Muscle of leg (tissue), 11 donors: ENCODE results near the gene DNAI7. TPM values are rescaled to one million over a fixed set of nuclear protein-coding genes. Genes with fewer than 3 reads are reported as not detected.

Source experiments
- DNase-seq: peaks from one replicate; pipeline ENCODE4 v3.0.0; 2013
- H3K27ac ChIP-seq: one replicate; pipeline ENCODE4 v1.5.1; 2013; ENCODE audit warnings: mild to moderate bottlenecking, low read length, control low read depth
- H3K27me3 ChIP-seq: one replicate; pipeline ENCODE4 v1.6.1; 2013; ENCODE audit warnings: low read length; ENCODE audit not compliant: control insufficient read depth, insufficient read depth
- H3K36me3 ChIP-seq: one replicate; pipeline ENCODE4 v1.6.1; 2013; ENCODE audit warnings: low read length; ENCODE audit not compliant: control insufficient read depth, insufficient read depth
- H3K4me1 ChIP-seq: one replicate; pipeline ENCODE4 v1.6.1; 2013; ENCODE audit warnings: low read length; ENCODE audit not compliant: control insufficient read depth, insufficient read depth
- H3K4me3 ChIP-seq: one replicate; pipeline ENCODE4 v1.5.1; 2013; ENCODE audit warnings: low read length, control low read depth
- H3K9me3 ChIP-seq: replicated peaks from 2 replicates; pipeline ENCODE4 v1.6.1; 2013; ENCODE audit warnings: low read depth, low read length; ENCODE audit not compliant: control insufficient read depth
- WGBS: methylation state at CpG from one replicate; pipeline ENCODE4 v1.1.5; 2013; ENCODE audit warnings: missing lambda C conversion rate; ENCODE audit not compliant: insufficient coverage; 5-methylcytosine and 5-hydroxymethylcytosine counted together
- polyA plus RNA-seq, 8 donors: library from polyadenylated mRNA; unstranded; fragments of 120-200 nt; gene quantifications; one replicate each; pipeline versions ENCODE4 v1.2.1 to v1.2.3, GENCODE V29; 2013; ENCODE audit warnings: inconsistent platforms in 1 of 8, low replicate concordance in 1 of 8; ENCODE audit not compliant: insufficient read length in 8 of 8, insufficient read depth in 1 of 8
- total RNA-seq: library from RNA; stranded (reverse); fragments of 120-200 nt; gene quantifications from one replicate; pipeline ENCODE4 v1.2.4, GENCODE V29; 2013

Gene DNAI7
- total and polyA plus RNA-seq, 9 donors = 0.28 to 0.80 (median 0.40) TPM

GRCh38 chr12:25131270-25131669, 63.7 kb downstream of the DNAI7 start:
- H3K9me3 ChIP-seq = no peaks in the 10 kb centered on the region
- no CpG with 5 or more reads among the region's 2 CpGs for WGBS
- H3K4me3 ChIP-seq = no peak overlapping the region
- H3K4me1 ChIP-seq = no peaks in the 10 kb centered on the region
- H3K27ac ChIP-seq = no peak overlapping the region
- no peak for DNase-seq
- H3K36me3 ChIP-seq = no peaks in the 10 kb centered on the region
- H3K27me3 ChIP-seq = no peaks in the 10 kb centered on the region

- Histone ChIP-seq H3K4me3 (no peak overlapping the region), H3K27me3 (no peaks in the 10 kb centered on the region), H3K4me1 (no peaks in the 10 kb centered on the region), H3K36me3 (no peaks in the 10 kb centered on the region), H3K27ac (no peak overlapping the region), H3K9me3 (no peaks in the 10 kb centered on the region)
- peak; percentile 51 for DNase-seq
Measured at GRCh38 chr12:25130741-25131188, 64.2 kb downstream of the DNAI7 start.

GRCh38 chr12:25126746-25127145, 68.2 kb downstream of the DNAI7 start:
- no peak for DNase-seq
- no peak overlapping the region for H3K4me3 ChIP-seq
- H3K36me3 ChIP-seq = no peaks in the 10 kb centered on the region
- WGBS = 83% methylated on average over 1 of the region's 1 CpG
- H3K27ac ChIP-seq = no peak overlapping the region
- H3K9me3 ChIP-seq = no peaks in the 10 kb centered on the region
- H3K4me1 ChIP-seq = no peaks in the 10 kb centered on the region
- H3K27me3 ChIP-seq = no peaks in the 10 kb centered on the region

- no peak for DNase-seq
- Histone ChIP-seq H3K27me3 (no peaks in the 10 kb centered on the region), H3K4me1 (no peaks in the 10 kb centered on the region), H3K36me3 (no peaks in the 10 kb centered on the region), H3K4me3 (no peak overlapping the region), H3K27ac (no peak overlapping the region), H3K9me3 (no peaks in the 10 kb centered on the region)
Measured at GRCh38 chr12:25126101-25126500, 68.9 kb downstream of the DNAI7 start.

- DNase-seq = no peak
- no peaks in the 10 kb centered on the region for H3K36me3 ChIP-seq
- H3K27ac ChIP-seq = no peak overlapping the region
- H3K9me3 ChIP-seq = no peaks in the 10 kb centered on the region
- H3K4me1 ChIP-seq = no peaks in the 10 kb centered on the region
- no peak overlapping the region for H3K4me3 ChIP-seq
- H3K27me3 ChIP-seq = no peaks in the 10 kb centered on the region
Measured at GRCh38 chr12:25124493-25124892, 70.5 kb downstream of the DNAI7 start.

GRCh38 chr12:25123126-25123525, 71.8 kb downstream of the DNAI7 start:
- H3K4me3 ChIP-seq = no peak overlapping the region
- no peak overlapping the region for H3K27ac ChIP-seq
- DNase-seq = no peak
- H3K36me3 ChIP-seq = no peaks in the 10 kb centered on the region
- H3K4me1 ChIP-seq = no peaks in the 10 kb centered on the region
- H3K27me3 ChIP-seq = no peaks in the 10 kb centered on the region
- no CpG with 5 or more reads among the region's 1 CpG for WGBS
- no peaks in the 10 kb centered on the region for H3K9me3 ChIP-seq

- H3K36me3 ChIP-seq = no peaks in the 10 kb centered on the region
Measured at GRCh38 chr12:25121916-25122315, 73.0 kb downstream of the DNAI7 start.

GRCh38 chr12:25121110-25121509, 73.8 kb downstream of the DNAI7 start:
- no peaks in the 10 kb centered on the region for H3K36me3 ChIP-seq
- no peaks in the 10 kb centered on the region for H3K27me3 ChIP-seq
- no peak for DNase-seq
- no peaks in the 10 kb centered on the region for H3K9me3 ChIP-seq
- no peak overlapping the region for H3K27ac ChIP-seq
- H3K4me1 ChIP-seq = no peaks in the 10 kb centered on the region
- WGBS = 100% methylated on average over 1 of the region's 6 CpGs
- no peak overlapping the region for H3K4me3 ChIP-seq

More at GRCh38 chr12:25121916-25122315, 73.0 kb downstream of the DNAI7 start:
- Histone ChIP-seq H3K4me1 (no peaks in the 10 kb centered on the region), H3K27ac (no peak overlapping the region), H3K27me3 (no peaks in the 10 kb centered on the region), H3K4me3 (no peak overlapping the region), H3K9me3 (no peaks in the 10 kb centered on the region)
- no peak for DNase-seq
- no CpG with 5 or more reads among the region's 3 CpGs for WGBS

- Histone ChIP-seq H3K36me3 (no peaks in the 10 kb centered on the region), H3K4me1 (no peaks in the 10 kb centered on the region), H3K27me3 (no peaks in the 10 kb centered on the region), H3K27ac (no peak overlapping the region), H3K4me3 (no peak overlapping the region), H3K9me3 (no peaks in the 10 kb centered on the region)
- WGBS = no CpG with 5 or more reads among the region's 1 CpG
- DNase-seq = no peak
Measured at GRCh38 chr12:25119020-25119419, 75.9 kb downstream of the DNAI7 start.

GRCh38 chr12:25115677-25116076, 79.3 kb downstream of the DNAI7 start:
- WGBS = no CpG with 5 or more reads among the region's 2 CpGs

GRCh38 chr12:25113651-25114050, 81.3 kb downstream of the DNAI7 start:
- no peaks in the 10 kb centered on the region for H3K4me1 ChIP-seq
- no peaks in the 10 kb centered on the region for H3K9me3 ChIP-seq
- no peak overlapping the region for H3K4me3 ChIP-seq
- H3K36me3 ChIP-seq = no peaks in the 10 kb centered on the region
- no peaks in the 10 kb centered on the region for H3K27me3 ChIP-seq
- no CpG with 5 or more reads among the region's 3 CpGs for WGBS
- DNase-seq = no peak
- H3K27ac ChIP-seq = no peak overlapping the region

More at GRCh38 chr12:25115677-25116076, 79.3 kb downstream of the DNAI7 start:
- no peak overlapping the region for H3K27ac ChIP-seq
- no peaks in the 10 kb centered on the region for H3K9me3 ChIP-seq
- H3K36me3 ChIP-seq = no peaks in the 10 kb centered on the region
- no peaks in the 10 kb centered on the region for H3K4me1 ChIP-seq
- H3K4me3 ChIP-seq = no peak overlapping the region
- no peaks in the 10 kb centered on the region for H3K27me3 ChIP-seq
- no peak for DNase-seq
